ENCODE measurements around the gene PER3.

The PER3 gene

DNA sequence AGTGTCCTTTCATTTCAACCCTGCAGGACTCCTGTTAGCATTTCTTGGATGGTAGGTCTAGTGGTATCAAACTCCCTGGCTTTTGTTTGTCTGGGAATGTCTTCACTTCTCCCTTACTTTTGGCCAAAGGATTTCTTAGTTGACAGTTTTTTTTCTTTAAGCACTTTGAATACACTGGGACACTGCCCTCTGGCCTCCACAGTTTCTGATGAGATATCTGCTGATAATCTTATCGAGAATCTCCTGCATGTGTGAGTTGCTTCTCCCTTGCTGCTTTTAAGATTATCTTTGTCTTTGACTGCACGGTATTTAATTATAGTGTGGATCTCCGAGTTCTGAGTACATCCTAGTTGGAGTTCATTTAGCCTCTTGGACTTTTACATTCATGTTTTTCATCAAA is 55.4 kb downstream of the PER3 start:
- no peak for DNase-seq

DNA sequence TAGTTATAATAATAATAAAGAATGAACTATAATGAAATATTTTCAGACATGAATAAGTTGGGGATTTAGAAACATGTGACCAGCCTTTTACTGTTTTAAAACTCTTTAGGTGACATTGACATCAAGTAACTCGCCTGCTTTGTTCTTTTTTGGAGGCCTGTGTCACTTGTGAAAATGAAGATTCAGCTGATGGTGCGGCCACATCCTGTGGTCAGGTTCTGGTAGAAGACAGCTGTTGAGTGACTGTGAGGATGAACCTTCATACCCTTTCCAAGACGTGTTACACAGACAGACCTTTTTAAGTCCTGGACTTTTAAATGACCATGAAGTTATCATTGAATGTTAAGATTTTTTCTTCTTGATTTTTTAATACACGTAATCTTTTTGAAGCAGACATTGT is 58.4 kb downstream of the PER3 start:
- no peak for DNase-seq

DNA sequence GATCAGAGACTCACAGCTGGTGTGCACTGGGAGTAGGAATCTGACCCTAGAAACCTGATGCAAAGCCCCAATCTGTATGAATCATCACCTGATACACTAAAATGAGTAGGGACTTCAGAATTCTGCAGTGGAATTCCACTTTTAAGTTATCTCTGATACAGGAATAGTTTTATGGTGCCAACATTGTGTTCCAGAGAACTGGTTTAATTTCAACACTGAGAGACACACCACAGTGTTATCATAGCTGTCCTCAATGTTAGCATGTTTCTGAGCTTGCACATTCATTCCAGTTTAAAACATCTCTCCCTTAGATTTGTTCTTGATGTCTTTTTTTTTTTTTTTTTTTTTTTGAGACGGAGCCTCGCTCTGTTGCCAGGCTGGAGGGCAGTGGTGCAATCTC is 61.7 kb downstream of the PER3 start:
- peak; percentile 6 for DNase-seq

DNA sequence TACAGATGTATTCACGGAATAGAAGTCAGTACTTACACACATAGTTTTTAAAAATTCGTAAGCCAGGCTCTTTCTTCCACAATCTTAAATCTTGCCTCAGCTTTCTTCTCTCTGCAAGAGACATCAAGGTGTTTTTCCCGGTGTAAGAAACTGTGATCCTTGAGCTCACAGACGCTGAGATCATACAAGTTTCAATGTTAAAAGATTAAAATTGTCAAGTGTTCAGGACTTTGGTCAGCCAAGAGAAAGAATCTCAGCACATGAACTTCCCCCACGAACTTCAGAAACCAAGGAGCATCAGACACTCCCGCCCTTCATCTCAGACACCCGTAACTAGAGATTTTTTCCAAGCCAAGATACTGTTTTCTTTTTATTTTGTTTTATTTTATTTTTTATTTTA is 62.6 kb downstream of the PER3 start:
- no peak for DNase-seq

DNA sequence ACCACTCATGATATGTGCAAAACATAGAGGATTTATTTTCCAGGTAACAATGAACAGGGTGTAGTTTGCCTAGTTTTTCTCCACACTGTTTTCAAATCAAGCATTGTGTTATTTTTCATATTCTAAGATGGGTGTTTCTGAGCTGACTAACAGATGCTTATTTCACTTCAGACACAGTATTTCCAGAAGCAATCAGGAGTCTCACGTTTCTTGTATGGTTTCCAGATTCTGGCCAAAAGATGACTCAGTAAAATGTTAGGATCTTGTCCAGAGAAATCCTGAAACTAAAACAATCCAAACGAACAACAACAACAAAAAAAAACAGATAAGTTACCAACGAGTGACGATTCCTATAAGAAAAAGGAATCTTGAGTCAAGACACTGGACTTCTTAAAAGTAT is 63.5 kb downstream of the PER3 start:
- peak; percentile 55 for DNase-seq

DNA sequence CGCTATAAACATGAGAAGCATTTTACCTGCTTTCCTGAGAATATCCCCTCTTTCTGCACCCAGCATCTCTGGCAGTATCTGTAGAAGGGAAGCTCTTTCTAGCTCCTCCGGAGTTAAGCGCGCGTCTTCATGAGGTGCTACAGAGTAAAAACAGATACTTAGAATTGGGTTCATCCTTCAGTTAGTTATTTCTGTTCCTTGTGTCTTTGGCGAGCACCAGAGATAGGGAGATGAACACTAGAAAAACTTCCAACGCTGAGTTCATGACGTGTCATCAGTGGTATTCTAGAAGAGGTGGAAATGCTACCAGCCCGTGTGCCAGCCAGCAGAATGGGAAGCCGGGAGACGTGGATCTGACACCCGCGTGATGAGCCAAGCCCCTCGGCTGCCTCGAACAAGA is 66.7 kb downstream of the PER3 start:
- no peak for DNase-seq

DNA sequence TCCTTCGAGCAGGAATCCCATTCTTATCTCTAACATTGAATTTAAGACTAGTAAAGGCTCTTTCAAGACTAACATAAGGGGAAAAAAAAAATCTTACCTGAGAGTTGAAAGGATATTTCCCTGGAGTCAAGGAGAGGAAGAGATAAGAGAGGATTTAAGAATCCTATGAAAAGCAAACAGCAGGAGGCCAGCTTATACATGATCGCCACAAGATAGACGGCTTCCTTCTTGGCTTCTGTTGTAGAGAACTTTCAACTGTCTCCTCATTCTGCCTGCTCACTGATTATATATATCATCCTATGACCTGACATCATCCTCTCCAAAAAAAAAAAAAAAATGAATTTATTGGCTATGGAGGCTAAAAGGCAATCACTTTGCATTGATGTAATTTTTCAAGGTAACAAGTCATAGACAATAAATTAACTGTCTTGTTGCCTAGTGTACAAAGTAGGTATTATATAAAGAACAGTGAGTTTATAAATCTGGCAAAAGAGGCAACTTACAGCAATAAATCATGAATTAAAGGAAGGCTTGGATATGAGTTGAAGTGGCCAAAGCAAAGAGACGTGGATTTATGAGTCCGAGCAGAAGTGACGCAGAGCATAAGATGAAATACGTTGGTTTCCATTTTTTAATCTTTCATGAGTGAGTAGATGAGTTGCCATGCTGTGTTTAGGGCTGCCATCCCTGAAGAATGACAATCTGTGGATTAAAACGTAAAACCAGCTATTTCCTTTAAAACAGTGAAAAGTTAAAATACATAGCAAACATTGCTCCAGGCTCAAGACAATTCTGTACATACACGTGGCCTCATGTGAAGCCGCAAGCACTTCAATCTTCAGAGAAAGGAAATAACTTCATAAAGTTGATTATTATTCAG is 69.0 kb downstream of the PER3 start, which contains the start of gene UTS2:
UTS2 (minus strand) TSS at position 262 of the 880 bp plus-strand sequence; CDS start at position 200, 62 bp downstream.
- DNase-seq, result no peak

DNA sequence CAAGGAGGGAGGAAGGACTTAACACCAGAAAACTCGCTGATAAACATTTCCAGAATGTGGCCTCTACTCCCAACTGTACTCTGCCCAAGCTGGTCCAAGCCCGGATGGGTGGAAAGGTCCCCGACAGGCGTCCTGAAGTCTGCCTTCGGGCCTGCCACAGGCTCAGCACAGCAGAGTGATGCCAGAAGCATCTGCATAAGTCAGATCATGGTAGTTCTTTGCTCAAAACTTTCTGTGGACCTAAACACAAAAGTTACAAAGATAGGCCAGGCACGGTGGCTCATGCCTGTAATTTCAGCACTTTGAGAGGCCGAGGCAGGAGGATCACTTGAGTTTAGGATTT is 69.6 kb downstream of the PER3 start:
- DNase-seq, result no peak

DNA sequence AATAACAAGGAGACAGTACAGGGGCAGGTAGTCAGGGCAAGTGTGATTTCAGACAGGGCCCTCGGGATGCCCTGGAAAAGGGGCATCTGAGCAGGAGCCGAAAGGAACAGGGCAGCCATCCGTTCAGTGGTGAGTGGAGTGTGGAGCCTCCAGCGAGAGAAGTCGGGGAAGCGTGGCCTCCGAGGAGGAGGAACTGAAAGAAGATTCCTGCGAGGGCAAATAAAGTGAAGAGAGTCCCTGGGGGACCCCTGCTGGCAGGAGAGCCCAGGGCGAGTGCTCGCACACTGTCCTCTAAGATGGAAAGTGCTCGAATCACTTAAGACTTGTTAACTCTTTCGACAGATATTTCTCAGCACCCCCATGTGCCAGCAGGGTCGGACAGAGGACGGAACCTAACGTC is 72.3 kb downstream of the PER3 start:
- DNase-seq, result no peak

DNA sequence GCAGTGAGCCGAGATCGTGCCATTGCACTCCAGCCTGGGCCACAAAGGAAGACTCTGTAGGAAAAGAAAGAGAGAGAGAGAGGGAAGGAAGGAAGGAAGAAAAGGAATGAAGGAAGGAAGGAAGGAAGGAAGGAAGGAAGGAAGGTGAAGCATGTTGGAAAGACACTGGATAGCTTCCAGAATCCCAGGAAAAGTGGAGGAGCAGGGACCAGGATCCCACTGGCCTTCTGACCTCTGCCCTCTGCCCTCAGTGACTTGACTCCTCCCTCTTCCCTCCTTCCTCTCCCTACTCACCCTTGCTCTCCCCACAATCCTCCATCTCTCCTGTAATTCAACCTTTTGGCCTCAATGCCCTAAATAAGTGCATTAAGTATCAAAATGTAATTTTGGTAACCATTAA is 72.9 kb downstream of the PER3 start:
- no peak for DNase-seq

DNA sequence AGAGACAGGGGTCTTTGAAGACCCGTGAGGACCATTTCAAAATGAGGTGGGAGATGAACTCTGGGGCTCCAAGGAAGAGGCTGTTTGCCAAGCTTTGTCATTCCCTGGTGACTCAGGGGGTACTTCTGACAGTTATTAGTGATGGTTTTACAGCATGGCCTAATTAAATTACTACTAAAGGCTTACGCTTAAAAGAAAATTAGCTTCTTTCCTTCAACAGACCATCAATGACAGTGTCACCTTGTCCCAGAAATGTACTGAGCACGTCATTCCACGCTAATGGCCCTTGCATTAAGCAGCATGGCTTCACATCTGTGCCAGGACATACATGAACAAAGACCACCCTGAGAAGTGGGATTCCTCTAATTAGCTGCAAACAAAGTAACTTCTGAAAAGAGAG is 73.9 kb downstream of the PER3 start:
- no peak for DNase-seq

DNA sequence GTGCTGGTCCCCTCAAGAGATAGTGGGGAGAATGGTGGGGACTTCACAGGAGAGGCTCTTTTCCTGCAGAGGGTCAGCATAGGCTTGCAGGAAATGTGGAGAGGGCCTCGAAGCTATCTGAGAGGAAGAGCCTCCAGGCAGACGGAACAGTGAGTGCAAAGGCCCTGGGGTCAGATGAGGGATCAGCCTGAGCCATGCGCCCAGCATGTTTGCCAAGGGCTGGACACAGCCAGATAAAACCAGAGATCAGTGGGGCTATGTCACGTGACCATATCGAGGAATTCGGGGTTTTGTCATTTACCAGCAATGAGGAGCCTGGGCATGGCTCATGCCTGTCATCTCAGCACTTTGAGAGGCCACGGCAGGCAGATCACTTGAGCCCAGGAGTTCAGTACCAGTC is 75.3 kb downstream of the PER3 start:
- DNase-seq, result no peak

DNA sequence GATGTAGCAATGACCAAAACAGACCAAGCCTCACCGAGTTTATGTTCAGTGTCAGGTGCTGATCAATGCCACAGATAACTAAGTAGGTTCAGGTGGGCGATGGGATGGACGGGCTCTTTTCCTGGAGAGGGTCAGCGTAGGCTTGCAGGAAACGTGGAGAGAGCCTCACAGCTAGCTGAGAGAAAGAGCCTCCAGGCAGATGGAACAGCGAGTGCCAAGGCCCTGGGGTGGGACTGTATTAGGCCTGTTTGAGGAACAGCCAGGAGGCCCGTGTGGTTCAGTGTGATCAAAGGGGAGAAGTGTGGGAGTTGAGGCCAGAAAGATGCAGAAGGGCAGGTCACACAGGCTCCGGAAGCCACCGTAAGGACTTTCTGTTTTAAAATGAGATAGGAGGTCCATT is 76.0 kb downstream of the PER3 start:
- no peak for DNase-seq

DNA sequence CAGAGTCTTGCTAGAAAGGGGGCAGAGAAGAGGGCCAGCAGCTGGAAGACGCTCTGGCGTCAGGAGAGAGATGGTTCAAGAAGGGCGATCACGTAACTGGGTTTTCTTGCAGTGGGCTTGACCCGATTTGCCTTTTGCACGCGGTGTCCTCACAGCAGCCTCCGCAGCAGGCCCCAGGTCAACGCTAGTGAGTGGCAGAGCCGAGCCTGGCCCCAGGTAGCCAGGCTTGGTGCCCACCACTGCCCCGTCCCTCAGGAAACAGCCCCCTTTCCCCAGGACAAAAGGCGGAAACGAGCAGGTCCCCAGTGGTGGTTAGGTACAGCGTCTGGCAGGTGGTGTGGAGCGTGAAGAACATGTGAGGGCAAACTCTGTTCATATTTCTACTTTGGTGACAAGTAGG is 77.4 kb downstream of the PER3 start:
- no peak for DNase-seq

DNA sequence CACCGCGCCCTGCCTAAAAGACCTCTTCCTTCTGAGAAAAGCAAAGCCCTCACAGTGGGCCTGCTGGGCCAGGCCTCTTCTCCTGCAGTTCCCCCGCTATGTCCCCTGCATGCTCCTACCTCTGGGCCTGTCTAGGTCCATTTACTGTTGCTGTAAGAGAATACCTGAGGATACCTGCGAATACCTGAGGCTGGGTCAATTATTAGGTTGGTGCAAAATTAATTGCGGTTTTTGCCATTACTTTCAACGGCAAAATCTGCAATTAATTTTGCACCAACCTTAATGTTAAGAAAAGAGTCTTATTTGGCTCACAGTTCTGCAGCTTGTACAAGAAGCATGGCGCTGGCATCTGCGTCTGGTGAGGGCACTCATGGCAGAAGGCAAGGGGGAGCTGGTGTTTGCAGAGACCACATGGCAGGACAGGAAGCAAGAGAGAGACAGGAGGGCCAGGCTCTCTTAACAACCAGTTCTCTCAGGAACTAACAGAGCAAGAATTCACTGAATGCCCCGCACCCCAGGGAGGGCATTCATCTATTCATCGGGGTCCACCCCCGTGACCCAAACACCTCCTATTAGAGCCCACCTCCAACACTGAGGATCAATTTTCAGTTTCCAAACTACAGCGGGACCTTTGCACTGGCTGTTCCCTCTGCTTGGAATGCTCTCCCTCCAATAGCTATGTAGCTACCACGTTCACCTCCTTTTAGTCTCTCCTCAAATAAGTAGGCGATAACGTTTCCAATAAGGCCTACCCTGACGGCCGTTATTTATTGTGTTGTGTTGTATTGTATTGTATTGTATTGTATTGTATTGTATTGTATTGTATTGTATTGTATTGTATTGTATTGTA is 78.3 kb downstream of the PER3 start:
- no peak for DNase-seq

DNA sequence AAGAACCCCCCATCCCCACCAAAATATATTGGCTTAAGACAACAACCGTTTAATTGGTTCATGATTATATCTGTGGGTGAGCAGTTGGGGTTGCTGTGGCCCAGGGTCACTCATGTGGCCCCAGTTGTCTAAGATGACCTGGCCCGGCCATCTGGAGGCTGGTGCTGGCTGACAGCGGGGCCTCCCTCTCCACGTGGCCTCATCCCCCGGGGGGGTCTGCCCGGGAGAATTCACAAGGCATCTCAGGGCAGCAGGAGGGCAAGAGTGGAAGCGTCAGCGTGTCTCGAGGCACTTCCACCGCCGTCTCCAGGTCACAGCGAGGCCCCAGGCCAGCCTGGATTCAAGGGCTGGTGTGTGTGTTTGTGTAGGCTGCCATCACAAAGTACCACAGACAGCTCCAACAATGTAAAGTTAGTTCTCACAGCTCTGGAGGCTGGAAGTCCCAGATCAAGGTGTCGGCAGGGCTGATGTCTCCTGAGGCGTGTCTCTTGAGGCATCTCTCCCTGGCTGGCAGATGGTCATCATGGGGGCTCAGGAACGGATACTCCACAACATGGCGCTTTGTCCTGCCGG is 79.8 kb downstream of the PER3 start:
- no peak for DNase-seq

DNA sequence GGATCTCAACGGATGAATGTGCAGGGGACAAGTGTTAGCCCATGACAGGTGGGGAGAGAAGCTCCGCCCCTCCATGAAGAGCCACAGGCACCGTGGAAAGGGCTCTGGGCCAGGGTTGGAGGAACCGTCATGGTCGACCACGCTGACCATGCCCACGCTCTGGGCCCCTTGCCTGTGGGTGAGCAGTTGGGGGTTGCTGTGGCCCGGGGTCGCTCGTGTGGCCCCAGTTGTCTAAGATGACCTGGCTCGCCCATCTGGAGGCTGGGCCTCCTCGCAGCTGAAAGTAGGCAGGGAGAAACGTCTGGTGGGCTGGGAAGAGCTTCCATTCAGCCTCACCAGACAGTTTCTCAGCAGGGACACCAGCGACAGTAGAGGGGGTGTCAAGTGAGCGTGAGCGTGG is 81.9 kb downstream of the PER3 start:
- DNase-seq, result no peak

DNA sequence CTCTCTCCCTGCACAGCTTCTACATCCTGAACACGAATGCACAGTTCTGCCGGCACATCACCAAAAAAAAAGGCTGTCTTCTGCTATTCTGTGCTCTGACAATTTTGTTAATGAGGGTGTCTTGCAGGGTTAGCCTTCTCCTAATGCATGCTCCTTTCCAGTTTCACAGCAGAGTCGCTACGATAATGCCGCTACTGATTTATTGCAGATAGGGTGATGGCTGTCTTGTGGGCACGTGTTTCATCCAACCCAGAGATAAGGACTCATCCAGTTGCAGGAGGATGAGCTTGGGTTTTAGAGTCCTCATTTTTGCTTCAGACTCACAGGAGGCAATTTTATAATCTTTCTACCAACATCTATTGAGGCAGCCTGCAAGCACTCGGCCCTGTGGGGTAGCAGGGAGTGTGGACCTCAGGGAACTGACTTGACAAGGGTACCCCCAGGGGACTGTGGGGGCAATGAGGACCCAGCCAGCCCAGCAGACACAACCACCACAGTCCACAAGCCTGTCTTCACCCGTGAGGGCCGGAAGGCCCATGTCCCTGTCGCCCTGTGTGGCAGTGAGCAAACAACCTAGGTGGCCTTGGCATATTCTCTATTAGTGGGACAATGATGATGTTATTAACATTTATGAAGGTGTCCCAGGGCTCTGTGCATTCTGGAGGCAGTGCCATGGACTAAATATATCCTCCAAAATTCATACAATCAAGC is 84.1 kb downstream of the PER3 start:
- no peak for DNase-seq

DNA sequence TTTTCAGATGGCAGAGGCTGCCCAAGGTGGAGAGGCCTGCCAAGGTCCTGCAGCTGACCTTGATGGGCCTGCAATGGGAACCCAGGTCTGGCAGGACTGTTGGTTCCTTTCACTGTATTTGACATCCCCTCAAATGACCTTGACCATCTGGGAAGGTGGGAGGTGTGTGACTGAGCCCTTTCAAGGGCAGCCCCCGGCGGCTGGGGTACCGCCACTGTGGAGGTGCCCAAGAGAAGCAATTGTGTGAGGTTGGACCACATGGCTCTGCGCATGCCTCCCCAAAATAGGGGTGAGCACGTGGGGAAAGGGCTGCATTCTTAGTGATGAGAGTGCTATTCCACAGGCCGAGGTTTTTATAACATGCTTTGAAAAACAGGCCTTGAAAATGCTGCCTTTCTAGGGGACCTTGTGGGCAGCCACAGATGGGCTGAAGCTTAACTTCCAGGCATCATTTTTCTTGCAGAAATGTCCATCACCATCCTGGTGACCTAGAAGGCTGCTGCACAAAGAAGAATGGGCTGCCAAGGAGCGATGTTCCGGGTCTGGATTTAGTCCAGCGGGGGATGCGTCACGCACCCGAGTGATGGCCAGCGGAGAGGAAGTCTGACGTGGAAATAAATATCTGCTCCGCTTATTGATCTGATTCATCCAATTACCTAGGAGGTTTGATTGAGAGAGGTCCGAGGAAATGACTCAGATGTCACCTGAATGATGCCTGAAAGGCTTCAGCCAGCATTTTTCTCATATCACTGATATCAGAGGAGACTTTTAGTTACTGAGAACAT is 85.2 kb downstream of the PER3 start:
- no peak for DNase-seq

DNA sequence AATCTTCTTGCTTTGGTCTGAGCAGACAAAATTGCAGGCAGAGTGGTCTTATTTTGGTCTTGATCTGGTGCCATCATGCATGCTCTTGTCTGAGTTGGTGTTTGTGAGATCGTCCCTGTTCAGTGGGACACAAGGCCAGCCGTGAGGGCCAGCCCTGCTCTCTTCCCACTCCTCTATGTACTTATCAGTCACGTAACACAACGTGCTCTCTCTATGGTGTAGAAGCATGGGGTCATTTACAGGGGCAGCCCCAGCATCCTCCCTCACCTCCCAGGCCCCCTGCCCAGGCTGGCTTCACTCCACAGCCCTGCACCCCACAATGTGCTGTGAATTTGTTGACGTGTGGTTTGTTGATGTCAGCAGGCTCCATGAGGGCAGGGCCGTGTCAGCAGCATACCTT is 87.0 kb downstream of the PER3 start:
- no peak for DNase-seq

DNA sequence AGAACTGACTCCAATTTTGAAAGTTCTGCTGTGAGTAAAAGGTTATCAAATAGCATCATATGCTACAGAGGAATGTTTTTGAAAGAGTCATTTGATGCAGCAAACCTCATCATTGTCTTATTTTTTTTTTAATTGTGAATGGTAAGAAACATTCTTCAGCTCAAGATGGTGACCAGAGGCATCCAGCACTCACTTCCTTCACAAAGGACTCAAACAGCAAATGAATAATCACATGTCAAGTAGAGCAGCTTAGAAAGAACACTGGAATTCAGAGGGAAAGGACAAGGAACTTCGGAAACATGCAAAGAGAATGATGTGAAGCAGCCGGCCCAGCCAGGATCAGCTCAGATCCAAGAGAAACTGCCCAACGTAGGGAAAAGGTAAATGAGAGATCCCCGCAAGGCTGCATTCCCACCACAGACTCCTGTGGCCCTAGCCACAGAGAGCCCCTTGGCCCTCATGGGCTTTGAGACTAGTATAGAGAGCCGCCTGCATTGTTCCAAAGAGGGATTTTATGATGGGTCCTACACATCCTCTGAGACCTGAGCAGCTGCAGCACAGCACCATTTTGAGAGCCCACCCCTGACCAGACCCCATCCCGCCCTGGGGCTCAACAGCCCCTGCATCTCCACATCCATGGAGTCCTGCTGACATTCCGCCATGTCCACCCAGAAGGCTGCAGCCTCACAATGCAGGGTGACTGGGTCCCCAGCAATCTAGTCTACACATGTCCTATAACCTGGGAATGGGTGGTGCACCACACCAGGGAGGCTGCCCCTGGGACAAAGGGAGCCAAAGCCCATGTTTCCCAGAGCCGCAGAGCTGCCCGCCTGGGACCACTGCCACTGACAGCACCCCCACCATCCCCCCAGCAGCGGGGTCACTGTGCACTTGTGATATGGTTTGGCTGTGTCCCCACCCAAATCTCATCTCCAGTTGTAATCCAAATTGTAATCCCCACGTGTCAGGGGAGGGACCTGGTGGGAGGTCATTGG is 90.0 kb downstream of the PER3 start:
- DNase-seq, result no peak
